Glomerular endothelial cell (primary cell): ENCODE results near the gene RETREG2. TPM values are rescaled to one million over a fixed set of nuclear protein-coding genes. Genes with fewer than 3 reads are reported as not detected.

Experiments used
- DNase-seq: peaks from one replicate; pipeline ENCODE4 v3.0.0-alpha.2; 2011; ENCODE audit warnings: low read depth, low spot score; ENCODE audit errors: extremely low read depth
- total RNA-seq: library from RNA; depleted of rRNA; stranded (reverse); fragments of >200 nt; gene quantifications from 2 replicates; pipeline ENCODE4 v1.2.3, GENCODE V29; 2015

The RETREG2 gene, protein sequence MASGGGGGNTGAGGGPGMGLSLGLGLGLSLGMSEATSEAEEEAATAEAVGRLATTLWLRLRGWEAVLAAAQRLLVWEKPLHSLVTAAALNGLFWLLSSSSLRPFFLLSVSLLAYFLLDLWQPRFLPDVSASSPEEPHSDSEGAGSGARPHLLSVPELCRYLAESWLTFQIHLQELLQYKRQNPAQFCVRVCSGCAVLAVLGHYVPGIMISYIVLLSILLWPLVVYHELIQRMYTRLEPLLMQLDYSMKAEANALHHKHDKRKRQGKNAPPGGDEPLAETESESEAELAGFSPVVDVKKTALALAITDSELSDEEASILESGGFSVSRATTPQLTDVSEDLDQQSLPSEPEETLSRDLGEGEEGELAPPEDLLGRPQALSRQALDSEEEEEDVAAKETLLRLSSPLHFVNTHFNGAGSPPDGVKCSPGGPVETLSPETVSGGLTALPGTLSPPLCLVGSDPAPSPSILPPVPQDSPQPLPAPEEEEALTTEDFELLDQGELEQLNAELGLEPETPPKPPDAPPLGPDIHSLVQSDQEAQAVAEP
- 43.8 and 48.0 TPM in 2 replicates for total RNA-seq

DNA sequence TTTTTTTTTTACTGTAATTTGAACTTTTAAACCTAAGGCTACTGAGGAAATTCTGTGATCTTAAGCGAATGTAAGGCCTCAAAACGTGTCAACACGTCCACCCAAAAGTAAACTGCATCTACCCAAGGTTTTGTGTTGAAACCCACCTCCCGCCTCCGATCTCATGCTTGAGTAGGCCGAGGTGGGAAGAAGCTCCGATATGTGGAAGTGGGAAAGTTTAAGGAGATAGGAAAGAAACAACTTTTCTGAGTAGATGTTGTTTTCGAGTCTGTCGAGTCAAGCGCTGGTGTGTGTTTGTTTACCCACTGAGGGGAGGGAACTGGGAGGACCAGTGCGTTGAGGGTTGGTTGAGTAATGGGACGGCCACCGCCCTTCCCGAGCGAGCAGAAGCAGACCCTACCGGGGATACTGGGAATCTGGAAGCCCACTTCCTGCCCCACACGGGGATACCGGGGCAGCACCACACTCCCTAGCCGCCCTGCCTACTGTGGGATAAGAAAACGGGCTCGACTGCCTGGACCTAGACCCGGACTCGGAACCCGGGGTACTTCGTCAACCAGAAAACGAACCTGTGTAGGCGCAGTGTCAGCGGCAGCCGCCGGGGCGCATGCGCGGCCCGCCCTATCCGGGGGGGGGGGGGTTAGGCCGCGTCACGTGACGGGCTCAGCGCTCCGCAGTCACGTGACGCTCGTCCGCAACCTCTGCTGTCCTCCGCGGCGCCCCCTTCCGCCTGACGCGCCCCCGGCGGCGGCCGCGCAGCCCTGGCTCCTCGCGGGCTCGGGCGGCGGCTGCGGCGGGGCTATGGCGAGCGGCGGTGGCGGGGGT is at the start of gene RETREG2:
TSS of gene RETREG2 (plus strand) at position 724 of the 825 bp plus-strand sequence. CDS start at position 802, 78 bp downstream.
- no peak for DNase-seq

GRCh38 chr2:219128396-219128795 is 49.7 kb upstream of the RETREG2 start:
- DNase-seq = no peak

GRCh38 chr2:219129589-219129988 is 48.5 kb upstream of the RETREG2 start:
- no peak for DNase-seq

GRCh38 chr2:219131327-219131726 is 46.7 kb upstream of the RETREG2 start:
- no peak for DNase-seq

- no peak for DNase-seq
Observed at GRCh38 chr2:219131744-219132143, 46.3 kb upstream of the RETREG2 start.

- DNase-seq = no peak
Observed at GRCh38 chr2:219133976-219134375, 44.1 kb upstream of the RETREG2 start.

DNA sequence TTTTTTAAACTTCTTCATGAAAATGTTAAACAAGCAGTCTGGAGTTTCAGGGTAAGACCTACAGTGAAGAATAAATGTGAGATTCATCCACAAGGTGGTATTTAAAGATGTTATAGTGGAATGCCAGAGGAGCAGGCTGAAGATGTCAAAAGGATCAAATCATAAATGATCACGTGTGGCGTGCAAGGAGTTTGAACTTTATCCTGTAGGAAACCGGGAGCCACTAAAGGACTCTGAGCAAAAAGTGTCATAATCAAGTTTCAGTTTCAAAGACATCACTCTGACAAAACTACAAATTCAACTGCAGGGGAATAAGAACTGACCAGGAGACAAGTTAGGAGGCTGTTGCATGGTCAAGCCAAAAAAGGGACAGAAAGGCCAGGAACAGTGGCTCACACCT is 37.4 kb upstream of the RETREG2 start:
- no peak for DNase-seq

- DNase-seq = no peak
Observed at GRCh38 chr2:219142329-219142728, 35.7 kb upstream of the RETREG2 start.

DNA sequence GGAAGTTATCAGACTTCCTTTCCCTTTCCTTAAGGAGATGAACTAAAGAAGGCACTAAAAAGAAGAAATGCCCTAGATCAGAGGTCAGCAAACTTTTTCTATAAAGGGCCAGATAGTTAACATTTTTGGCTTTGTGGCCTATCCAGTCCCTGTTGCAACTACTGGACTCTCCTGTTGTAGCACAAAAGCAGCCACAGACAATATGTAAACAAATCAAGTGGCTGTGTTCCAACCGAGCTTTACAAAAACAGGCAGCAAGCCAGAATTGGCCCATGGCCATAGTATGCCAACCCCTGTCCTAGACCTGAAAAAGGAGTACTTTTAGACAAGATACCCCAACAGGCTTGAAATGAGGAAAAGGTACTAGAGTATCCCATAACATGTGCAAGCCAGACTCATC is 28.4 kb upstream of the RETREG2 start:
- no peak for DNase-seq

DNA sequence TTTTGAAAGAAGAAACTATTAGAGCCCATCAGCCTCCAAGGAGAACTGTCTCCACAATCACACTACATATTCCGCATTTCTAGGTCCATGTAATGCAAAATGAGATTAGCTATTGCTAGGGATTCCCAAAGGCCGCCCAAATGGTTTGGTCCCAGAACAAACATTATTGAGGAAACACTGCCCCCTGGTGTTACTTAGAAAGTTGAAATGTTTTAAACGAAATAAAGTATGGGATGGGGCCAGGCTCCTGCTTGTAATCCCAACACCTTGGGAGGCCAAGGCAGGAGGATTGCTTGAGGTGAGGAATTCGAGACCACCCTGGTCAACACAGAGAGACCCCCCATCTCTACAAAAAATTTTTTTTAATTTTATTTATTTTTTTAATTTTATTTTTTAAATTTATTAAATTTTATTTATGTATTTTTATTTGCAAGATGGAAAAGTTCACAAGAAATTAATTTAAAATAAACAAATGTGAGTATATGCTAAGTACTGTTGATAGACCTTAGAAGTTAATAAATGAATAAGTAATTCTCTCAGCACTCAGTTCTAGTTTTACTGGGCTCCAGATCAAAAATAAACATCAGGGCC is 22.9 kb upstream of the RETREG2 start:
- DNase-seq = no peak

DNA sequence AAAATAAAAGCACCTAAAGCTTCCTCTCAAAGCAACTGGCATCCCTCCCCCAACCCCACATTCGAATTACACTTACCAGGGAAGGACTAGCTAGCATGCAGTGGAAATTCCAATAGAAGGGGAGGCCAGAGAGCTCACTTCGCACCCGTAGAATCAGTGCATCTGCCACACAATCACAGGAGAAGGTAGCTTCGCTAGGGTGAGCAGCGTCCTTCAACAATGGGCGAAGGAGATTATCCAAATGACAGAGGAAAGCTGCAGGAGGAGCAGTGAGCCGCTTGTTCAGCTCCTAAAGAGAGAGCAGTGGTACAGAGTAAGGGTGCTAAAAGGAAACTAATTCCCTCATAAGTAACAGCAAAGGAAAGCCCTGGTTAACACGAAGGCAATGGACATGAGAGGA is 20.7 kb upstream of the RETREG2 start:
- no peak for DNase-seq

- no peak for DNase-seq
Observed at GRCh38 chr2:219158025-219158424, 20.1 kb upstream of the RETREG2 start.

DNA sequence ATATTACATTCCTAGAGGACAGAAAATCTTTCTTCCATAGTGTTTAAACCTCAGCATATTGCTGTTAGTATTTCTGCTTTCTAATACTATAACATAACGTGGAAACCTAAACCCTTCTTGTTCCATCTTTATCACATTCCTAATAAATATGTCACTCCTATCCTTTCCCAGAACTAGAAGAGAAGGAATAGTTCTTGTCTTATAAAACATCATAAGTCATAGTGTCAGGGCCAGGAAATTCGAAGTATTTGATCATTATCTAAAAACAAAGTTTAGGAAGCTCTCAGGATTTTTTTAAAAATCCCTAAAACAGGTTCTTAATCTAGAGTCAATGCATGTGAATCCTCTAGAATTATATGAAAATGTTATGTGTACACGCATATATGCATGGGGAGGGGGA is 19.5 kb upstream of the RETREG2 start:
- DNase-seq = no peak

DNA sequence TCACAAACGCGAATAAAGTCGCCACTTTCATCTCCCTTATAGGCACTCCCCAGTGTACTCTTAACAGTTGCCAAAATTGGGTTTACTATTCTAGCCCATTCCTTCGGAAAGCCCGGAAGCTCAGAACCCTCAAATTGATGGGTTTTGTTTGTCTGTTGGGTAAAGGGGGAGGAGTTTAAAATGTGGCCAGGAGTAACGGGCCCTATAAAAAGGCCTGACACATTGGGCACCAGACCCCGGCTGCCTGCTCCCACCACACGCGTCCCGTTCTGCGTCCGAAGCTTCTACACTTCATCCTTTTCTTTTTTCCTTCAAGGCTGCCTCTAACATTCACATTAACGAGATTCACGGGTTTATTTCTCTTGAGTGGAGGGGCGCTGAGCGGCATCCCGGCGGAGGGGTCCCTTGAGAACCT is 18.3 kb upstream of the RETREG2 start:
- DNase-seq = no peak

DNA sequence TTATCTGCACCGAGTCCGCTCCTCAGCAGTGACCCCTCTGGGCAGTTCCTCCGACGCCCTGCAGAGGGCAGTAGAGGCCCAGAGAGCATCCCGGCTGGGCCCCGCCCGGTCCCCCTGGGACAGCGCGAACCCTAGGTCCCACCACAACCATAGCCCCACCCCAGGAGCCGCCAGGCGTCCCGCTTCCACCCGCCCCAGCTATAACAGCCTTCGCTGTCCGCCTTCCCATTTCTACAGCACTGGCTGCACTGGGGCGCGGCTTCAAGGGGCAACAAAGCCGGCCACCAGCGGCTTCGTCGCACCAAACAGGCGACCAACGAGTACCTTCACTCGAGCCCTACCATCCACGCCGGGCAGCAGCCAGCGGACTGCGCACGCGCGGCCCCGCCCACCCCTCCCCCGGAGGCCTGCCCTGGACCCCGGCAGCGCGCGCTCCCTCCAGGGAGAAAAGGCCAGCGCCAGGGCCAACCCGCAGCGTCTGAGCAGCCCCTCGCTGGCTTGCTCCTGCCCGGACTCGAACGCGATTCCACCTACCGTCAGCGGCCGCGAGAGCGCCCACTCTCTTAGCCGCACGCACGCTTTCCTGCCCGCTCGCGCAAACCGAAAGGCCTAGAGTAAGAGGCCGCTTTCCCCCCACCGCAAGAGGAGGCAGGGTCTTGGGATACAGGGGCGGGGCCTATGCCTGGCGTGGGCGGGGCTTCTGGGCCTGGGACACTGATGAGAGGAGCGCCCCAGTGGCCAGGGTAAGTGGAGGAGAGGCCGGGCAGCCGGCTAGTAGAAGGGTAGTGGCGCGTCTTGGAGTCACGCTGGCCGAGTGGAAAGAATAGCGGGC is 17.7 kb upstream of the RETREG2 start, which contains the start of gene NHEJ1:
TSS of gene NHEJ1 (minus strand) at position 630 of the 832 bp plus-strand sequence. CDS start 2,453 bp downstream, outside the sequence.
- no peak for DNase-seq

DNA sequence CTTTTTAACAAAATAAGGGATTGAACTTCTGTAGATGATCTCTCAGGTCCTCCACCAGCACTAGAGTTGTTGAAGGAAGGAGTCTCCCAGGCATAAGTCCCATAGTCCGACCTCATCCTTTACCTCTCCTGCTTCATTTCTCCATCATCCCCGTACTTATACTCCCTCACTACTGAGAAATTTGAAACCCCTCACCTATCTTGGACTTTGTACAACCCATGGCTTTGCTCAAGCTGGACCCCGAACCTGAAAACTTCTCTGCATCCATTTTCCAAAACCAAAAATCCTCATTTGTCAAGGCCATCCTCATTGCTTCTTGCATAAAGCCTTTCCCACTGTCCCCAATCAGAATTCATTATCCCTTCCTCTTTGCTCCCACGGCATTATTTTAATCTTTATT is 17.0 kb upstream of the RETREG2 start:
- no peak for DNase-seq

DNA sequence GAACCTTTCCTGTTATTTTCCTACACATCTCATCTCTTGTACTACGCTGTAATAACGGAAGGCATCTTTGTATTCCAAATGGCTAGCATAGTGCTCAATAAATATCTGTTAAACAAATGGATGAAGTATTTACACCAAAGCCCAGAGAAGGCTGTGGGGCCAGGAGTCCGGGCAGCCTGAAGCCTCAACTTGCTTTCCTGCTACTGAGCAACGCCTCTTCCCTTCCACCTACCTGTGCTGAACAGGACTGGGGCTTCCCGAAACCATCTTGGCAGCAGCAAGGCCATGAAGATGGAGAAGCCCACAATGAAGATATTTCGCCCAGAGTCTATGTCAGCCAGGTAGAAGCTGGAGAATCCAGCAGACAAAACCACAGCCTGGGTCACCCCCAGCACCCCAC is 14.9 kb upstream of the RETREG2 start:
- DNase-seq = no peak

GRCh38 chr2:219165058-219165911 is 12.8 kb upstream of the RETREG2 start:
- DNase-seq = no peak

DNA sequence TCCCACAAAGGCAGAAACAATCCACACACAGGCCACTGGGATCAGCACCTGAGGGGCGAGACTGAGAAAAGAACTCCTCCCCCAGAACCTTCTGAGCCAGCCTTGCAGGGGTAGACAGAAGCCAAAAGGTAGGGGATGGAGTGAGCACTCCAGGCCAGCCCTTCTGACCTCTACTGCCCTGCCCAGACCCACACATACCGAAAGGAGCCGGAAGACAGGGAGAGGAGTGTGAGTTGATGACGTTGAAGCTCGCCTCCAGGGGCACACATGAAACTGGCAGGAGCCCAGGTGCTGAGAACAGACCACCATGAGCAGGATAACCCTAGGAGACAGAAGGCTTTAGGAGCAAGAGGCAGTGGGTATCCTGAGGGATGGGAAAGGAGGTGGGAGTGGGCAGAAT is 10.1 kb upstream of the RETREG2 start:
- no peak for DNase-seq
